Transverse colon (tissue), 4 donors: ENCODE results near the gene RPGRIP1L.

Experiments used
- EP300 ChIP-seq: sonication (generic); formaldehyde crosslinking; IDR thresholded peaks from one replicate; pipeline ENCODE4 v1.6.1; 2017; ENCODE audit warnings: antibody characterized with exemption, low read depth
- POLR2A ChIP-seq: fragments of 450-650 bp; IDR thresholded peaks from one replicate; pipeline ENCODE4 v1.6.1; 2016; ENCODE audit warnings: antibody characterized with exemption, mild to moderate bottlenecking, moderate library complexity
- POLR2AphosphoS5 ChIP-seq, 3 donors: sonication (generic); formaldehyde crosslinking; IDR thresholded peaks; one replicate each; pipeline ENCODE4 v1.6.1; 2016; ENCODE audit warnings: antibody characterized with exemption in 3 of 3
- TF ChIP-seq, protein P1 (sequence below), 5 experiments: fragments of 200-600 bp in 3 of 5; fragments of 450-650 bp in 2 of 5; sonication (generic) in 3 of 5; IDR thresholded peaks; 1 replicate in 2 of 5; 2 replicates in 3 of 5; pipeline ENCODE4 v1.5.1; 2016 to 2017; ENCODE audit warnings: antibody characterized with exemption in 5 of 5, inconsistent platforms in 3 of 5, mild to moderate bottlenecking in 2 of 5, moderate library complexity in 1 of 5

GRCh38 chr16:53605831-53606400 is 97.7 kb downstream of the RPGRIP1L start:
- TF ChIP-seq POLR2AphosphoS5 (IDR thresholded peaks at IDR 0.05) (no peak), POLR2A (no peak), EP300 (no peak)
- TF ChIP-seq, protein P1, sequence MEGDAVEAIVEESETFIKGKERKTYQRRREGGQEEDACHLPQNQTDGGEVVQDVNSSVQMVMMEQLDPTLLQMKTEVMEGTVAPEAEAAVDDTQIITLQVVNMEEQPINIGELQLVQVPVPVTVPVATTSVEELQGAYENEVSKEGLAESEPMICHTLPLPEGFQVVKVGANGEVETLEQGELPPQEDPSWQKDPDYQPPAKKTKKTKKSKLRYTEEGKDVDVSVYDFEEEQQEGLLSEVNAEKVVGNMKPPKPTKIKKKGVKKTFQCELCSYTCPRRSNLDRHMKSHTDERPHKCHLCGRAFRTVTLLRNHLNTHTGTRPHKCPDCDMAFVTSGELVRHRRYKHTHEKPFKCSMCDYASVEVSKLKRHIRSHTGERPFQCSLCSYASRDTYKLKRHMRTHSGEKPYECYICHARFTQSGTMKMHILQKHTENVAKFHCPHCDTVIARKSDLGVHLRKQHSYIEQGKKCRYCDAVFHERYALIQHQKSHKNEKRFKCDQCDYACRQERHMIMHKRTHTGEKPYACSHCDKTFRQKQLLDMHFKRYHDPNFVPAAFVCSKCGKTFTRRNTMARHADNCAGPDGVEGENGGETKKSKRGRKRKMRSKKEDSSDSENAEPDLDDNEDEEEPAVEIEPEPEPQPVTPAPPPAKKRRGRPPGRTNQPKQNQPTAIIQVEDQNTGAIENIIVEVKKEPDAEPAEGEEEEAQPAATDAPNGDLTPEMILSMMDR (IDR thresholded peaks at IDR 0.05), result no peak
